ENCODE results near the gene KCNH6. TPM values are rescaled to one million over a fixed set of nuclear protein-coding genes. Genes with fewer than 3 reads are reported as not detected.
A peak's percentile ranks its signal among the peaks of the same experiment; 100 is the strongest.

The KCNH6 gene
- total and polyA plus RNA-seq, 9 of the 15 experiments (the other 6 are each of a cell fraction or from before 2014, with no cell fraction given), result not detected

DNA sequence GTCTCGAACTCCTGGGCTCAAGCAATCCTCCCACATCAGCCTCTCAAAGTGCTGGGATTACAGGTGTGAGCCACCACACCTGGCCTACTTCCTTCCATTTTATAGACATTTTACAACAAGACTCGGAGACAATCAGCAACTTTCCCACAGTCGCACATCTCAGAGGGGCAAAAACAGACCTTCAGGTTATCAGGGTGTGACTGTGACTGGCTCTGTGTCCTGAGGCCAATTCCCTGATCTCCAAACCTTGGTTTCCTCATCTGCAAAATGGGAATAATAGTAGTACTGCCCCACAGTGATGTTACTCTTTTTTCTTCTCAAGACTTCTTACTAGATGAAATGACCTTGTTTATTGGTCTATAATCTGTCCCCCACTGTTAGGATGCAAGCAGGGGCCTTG is 10.8 kb upstream of the KCNH6 start:
- no peaks in the 10 kb centered on the region; a peak in 1 of 5 replicates for H3K4me1 ChIP-seq (replicated peaks in 1 of 2; ENCODE audit: control insufficient read depth in 2 of 2, insufficient read depth in 2 of 2, low read length in 2 of 2)
- no TSS peak for BruUV-seq (replicated peaks)
- POLR2A ChIA-PET, result interaction anchor here (1.0 kb wide), 1 partner anchor 77 kb away, joined by 3 read pairs; no protein-coding TSS in a partner anchor
- in situ Hi-C loops (cut with MboI) (no loop called here), intact Hi-C loops (cut with micrococcal nuclease) (no loop called here)
- H3K27ac ChIP-seq (ENCODE audit: extremely low read depth, low read depth, low read length), result no peak overlapping the region
- CTCF ChIA-PET (ENCODE audit: low intra/inter-chr PET ratio), result no interaction called here
- no peaks in the 10 kb centered on the region for H3K36me3 ChIP-seq (ENCODE audit: control insufficient read depth, insufficient read depth, low read length)
- peaks cover 42 to 71% of the 10 kb centered on the region in 2 experiments for H3K27me3 ChIP-seq (ENCODE audit: control insufficient read depth in 2 of 2, insufficient read depth in 2 of 2, low read length in 2 of 2)
- no peak for DNase-seq (ENCODE audit: extremely low read depth in 1 of 4, low spot score in 3 of 4)
- no peak overlapping the region for H3K4me2 ChIP-seq (ENCODE audit: insufficient read depth, low read length)
- H3K9me3 ChIP-seq (replicated peaks; ENCODE audit: control insufficient read depth, insufficient read depth, low read depth, low read length), result no peaks in the 10 kb centered on the region
- peak; percentile 80 for TF ChIP-seq RBM25 (IDR thresholded peaks at IDR 0.05; ENCODE audit: low read depth, low read length, severe bottlenecking)
- no peak for TF ChIP-seq SOX6 (IDR thresholded peaks at IDR 0.05)
- ATAC-seq, result no peak
- H4K20me1 ChIP-seq (replicated peaks; ENCODE audit: control insufficient read depth, insufficient read depth, low read length), result peaks cover 6% of the 10 kb centered on the region
- H2AFZ ChIP-seq (ENCODE audit: low read depth, low read length), result no peak overlapping the region
- no peaks in the 10 kb centered on the region for H3K79me2 ChIP-seq (ENCODE audit: control insufficient read depth, insufficient read depth, low read length)
- no peak for FAIRE-seq
- no peak overlapping the region for H3K9ac ChIP-seq (ENCODE audit: insufficient read depth in 1 of 2, low read depth in 2 of 2, low read length in 2 of 2)
- H3K4me3 ChIP-seq, result no peak overlapping the region
- WGBS (ENCODE audit: insufficient coverage, low coverage, missing lambda C conversion rate), result 7% methylated on average over 3 of the region's 3 CpGs
- H3K9me1 ChIP-seq (ENCODE audit: control insufficient read depth, insufficient read depth, low read length), result no peaks in the 10 kb centered on the region

DNA sequence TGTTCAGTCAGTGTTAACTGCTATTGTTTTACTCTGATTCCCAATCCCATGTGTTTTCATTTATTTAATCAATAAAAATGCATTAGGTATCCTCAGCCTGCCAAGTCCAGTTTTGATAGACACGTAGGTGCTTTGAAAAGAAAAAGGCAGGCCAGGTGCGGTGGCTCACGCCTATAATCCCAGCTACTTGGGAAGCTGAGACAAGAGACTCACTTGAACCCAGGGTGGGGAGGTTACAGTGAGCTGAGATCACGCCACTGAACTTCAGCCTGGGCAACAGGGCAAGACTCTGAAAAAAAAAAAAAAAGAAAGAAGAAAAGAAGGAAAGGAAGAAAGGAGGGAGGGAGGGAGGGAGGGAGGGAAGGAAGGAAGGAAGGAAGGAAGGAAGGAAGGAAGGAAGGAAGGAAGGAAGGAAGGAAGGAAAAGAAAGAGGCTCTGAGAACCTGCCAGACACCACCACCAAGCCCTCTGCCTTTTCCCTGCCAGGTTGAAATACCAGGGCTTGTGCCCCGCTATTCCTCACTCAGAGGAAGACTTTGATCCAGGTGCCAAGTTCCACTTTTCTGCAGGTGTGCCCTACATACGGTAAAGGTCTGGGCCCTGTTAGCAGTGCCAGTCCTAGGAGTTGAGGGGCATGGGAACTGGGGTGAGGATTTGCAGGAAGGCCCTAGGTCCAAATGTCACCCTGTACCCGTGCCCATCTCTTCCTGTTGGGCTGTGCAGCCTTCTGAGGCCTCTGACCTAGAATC is 10.1 kb upstream of the KCNH6 start:
- ChIA-PET POLR2A (interaction anchor here (0.8 to 1.1 kb wide), 2 partner anchors 27 to 38 kb away, joined by 4 read pairs; partner anchors contain the start of gene DCAF7), CTCF (ENCODE audit: low intra/inter-chr PET ratio) (no interaction called here)
- H3K27me3 ChIP-seq (ENCODE audit: control insufficient read depth in 2 of 2, insufficient read depth in 2 of 2, low read length in 2 of 2), result peaks cover 44 to 64% of the 10 kb centered on the region in 2 experiments
- no peak overlapping the region for H3K27ac ChIP-seq (ENCODE audit: extremely low read depth, low read depth, low read length)
- in situ Hi-C loops (cut with MboI), result no loop called here
- intact Hi-C loops (cut with micrococcal nuclease), result no loop called here
- no peaks in the 10 kb centered on the region; a peak in 1 of 5 replicates for H3K4me1 ChIP-seq (replicated peaks in 1 of 2; ENCODE audit: control insufficient read depth in 2 of 2, insufficient read depth in 2 of 2, low read length in 2 of 2)
- no peak for FAIRE-seq
- whole genome bisulfite sequencing (ENCODE audit: insufficient coverage, low coverage, missing lambda C conversion rate), result 10% methylated on average over 6 of the region's 7 CpGs
- H3K4me2 ChIP-seq (ENCODE audit: insufficient read depth, low read length), result no peak overlapping the region
- BruUV-seq (replicated peaks), result no TSS peak
- peaks cover 6% of the 10 kb centered on the region for H4K20me1 ChIP-seq (replicated peaks; ENCODE audit: control insufficient read depth, insufficient read depth, low read length)
- H3K36me3 ChIP-seq (ENCODE audit: control insufficient read depth, insufficient read depth, low read length), result no peaks in the 10 kb centered on the region
- H2AFZ ChIP-seq (ENCODE audit: low read depth, low read length), result no peak overlapping the region
- H3K9me1 ChIP-seq (ENCODE audit: control insufficient read depth, insufficient read depth, low read length), result no peaks in the 10 kb centered on the region
- no peak for ATAC-seq
- no peaks in the 10 kb centered on the region for H3K9me3 ChIP-seq (replicated peaks; ENCODE audit: control insufficient read depth, insufficient read depth, low read depth, low read length)
- H3K9ac ChIP-seq (ENCODE audit: insufficient read depth in 1 of 2, low read depth in 2 of 2, low read length in 2 of 2), result no peak overlapping the region
- no peak for DNase-seq (ENCODE audit: extremely low read depth in 1 of 4, low spot score in 3 of 4)
- no peak overlapping the region for H3K4me3 ChIP-seq
- H3K79me2 ChIP-seq (ENCODE audit: control insufficient read depth, insufficient read depth, low read length), result no peaks in the 10 kb centered on the region
- TF ChIP-seq DIDO1 (tag; IDR thresholded peaks at IDR 0.05; ENCODE audit: low read depth), result no peak
- no peak for TF ChIP-seq ZNF778 (CRISPR knock-in tag; IDR thresholded peaks at IDR 0.05)
- TF ChIP-seq, protein P1, sequence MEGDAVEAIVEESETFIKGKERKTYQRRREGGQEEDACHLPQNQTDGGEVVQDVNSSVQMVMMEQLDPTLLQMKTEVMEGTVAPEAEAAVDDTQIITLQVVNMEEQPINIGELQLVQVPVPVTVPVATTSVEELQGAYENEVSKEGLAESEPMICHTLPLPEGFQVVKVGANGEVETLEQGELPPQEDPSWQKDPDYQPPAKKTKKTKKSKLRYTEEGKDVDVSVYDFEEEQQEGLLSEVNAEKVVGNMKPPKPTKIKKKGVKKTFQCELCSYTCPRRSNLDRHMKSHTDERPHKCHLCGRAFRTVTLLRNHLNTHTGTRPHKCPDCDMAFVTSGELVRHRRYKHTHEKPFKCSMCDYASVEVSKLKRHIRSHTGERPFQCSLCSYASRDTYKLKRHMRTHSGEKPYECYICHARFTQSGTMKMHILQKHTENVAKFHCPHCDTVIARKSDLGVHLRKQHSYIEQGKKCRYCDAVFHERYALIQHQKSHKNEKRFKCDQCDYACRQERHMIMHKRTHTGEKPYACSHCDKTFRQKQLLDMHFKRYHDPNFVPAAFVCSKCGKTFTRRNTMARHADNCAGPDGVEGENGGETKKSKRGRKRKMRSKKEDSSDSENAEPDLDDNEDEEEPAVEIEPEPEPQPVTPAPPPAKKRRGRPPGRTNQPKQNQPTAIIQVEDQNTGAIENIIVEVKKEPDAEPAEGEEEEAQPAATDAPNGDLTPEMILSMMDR (IDR thresholded peaks at IDR 0.05 in 2 of 3, conservative IDR thresholded peaks at IDR 0.05 in 1 of 3; ENCODE audit: insufficient read depth in 2 of 3, low read depth in 1 of 3, low read length in 3 of 3), result no peak
- TF ChIP-seq, protein P2, sequence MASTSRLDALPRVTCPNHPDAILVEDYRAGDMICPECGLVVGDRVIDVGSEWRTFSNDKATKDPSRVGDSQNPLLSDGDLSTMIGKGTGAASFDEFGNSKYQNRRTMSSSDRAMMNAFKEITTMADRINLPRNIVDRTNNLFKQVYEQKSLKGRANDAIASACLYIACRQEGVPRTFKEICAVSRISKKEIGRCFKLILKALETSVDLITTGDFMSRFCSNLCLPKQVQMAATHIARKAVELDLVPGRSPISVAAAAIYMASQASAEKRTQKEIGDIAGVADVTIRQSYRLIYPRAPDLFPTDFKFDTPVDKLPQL (IDR thresholded peaks at IDR 0.05; ENCODE audit: extremely low read depth, insufficient read length), result no peak
- no peak for TF ChIP-seq PHF20 (IDR thresholded peaks at IDR 0.05; ENCODE audit: partially characterized antibody)
- TF ChIP-seq SRSF1 (IDR thresholded peaks at IDR 0.05; ENCODE audit: low read depth, low read length), result no peak
- no peak for TF ChIP-seq CCNT2 (IDR thresholded peaks at IDR 0.05; ENCODE audit: borderline replicate concordance, extremely low read depth, insufficient read length, low read depth, low read length)
- TF ChIP-seq ZNF224 (CRISPR knock-in tag; IDR thresholded peaks at IDR 0.05), result no peak
- no peak for TF ChIP-seq ZNF133 (CRISPR knock-in tag; IDR thresholded peaks at IDR 0.05)
- no peak for TF ChIP-seq ZNF717 (CRISPR knock-in tag; IDR thresholded peaks at IDR 0.05)
- TF ChIP-seq NFE2L1 (tag; IDR thresholded peaks at IDR 0.05; ENCODE audit: borderline replicate concordance, low read depth), result no peak
